Effector CD8-positive, alpha-beta T cell (primary cell): ENCODE data around the gene ATP1B1.

Source experiments
- DNase-seq: peaks from one replicate; lab custom pipeline; 2025; lab: John Stamatoyannopoulos, UW
- total RNA-seq, 4 experiments: gene quantifications; one replicate each; lab custom pipeline; 2026; lab: John Stamatoyannopoulos, UW

The ATP1B1 gene
- total RNA-seq, result 5.3 to 16.3 (median 10.9) reads per million in 4 experiments

- DNase-seq, result peak; percentile 74
Measured at GRCh38 chr1:169106095-169106920, at the start of gene ATP1B1. TSS of gene ATP1B1 (plus strand) at chr1:169106690. CDS start at chr1:169106830, 140 bp downstream.

GRCh38 chr1:169059421-169059820, 47.1 kb upstream of the ATP1B1 start:
- no peak for DNase-seq

- DNase-seq, result no peak
Measured at GRCh38 chr1:169060043-169060722, 46.3 kb upstream of the ATP1B1 start.

- no peak for DNase-seq
Measured at GRCh38 chr1:169060919-169061639, 45.4 kb upstream of the ATP1B1 start.

GRCh38 chr1:169062152-169062551, 44.3 kb upstream of the ATP1B1 start:
- no peak for DNase-seq

GRCh38 chr1:169064103-169064502, 42.4 kb upstream of the ATP1B1 start:
- no peak for DNase-seq

GRCh38 chr1:169070547-169070946, 35.9 kb upstream of the ATP1B1 start:
- DNase-seq, result no peak

GRCh38 chr1:169070958-169071357, 35.5 kb upstream of the ATP1B1 start:
- no peak for DNase-seq

- DNase-seq, result no peak
Measured at GRCh38 chr1:169072945-169073725, 33.4 kb upstream of the ATP1B1 start.

GRCh38 chr1:169078163-169078883, 28.2 kb upstream of the ATP1B1 start:
- no peak for DNase-seq

GRCh38 chr1:169081503-169082123, 24.9 kb upstream of the ATP1B1 start:
- no peak for DNase-seq

- DNase-seq, result no peak
Measured at GRCh38 chr1:169085911-169086310, 20.6 kb upstream of the ATP1B1 start.

- no peak for DNase-seq
Measured at GRCh38 chr1:169086603-169087455, 19.7 kb upstream of the ATP1B1 start.

GRCh38 chr1:169087876-169088275, 18.6 kb upstream of the ATP1B1 start:
- DNase-seq, result no peak

- no peak for DNase-seq
Measured at GRCh38 chr1:169089776-169090175, 16.7 kb upstream of the ATP1B1 start.

- DNase-seq, result no peak
Measured at GRCh38 chr1:169090308-169090899, 16.1 kb upstream of the ATP1B1 start.

- DNase-seq, result no peak
Measured at GRCh38 chr1:169090900-169091311, 15.6 kb upstream of the ATP1B1 start.

- DNase-seq, result no peak
Measured at GRCh38 chr1:169091480-169091941, 15.0 kb upstream of the ATP1B1 start.

- no peak for DNase-seq
Measured at GRCh38 chr1:169092399-169092798, 14.1 kb upstream of the ATP1B1 start.
